Measurements from ENCODE around the gene GGA1. TPM values are rescaled to one million over a fixed set of nuclear protein-coding genes. Genes with fewer than 3 reads are reported as not detected.
"Not testable (repeated sequence)": the region's sequence is repeated elsewhere in the genome, so short reads cannot be mapped to it uniquely, and the experiment has no call there.

Gene GGA1
- total RNA-seq, 1 donor from 2014 or later, result 132 TPM

DNA sequence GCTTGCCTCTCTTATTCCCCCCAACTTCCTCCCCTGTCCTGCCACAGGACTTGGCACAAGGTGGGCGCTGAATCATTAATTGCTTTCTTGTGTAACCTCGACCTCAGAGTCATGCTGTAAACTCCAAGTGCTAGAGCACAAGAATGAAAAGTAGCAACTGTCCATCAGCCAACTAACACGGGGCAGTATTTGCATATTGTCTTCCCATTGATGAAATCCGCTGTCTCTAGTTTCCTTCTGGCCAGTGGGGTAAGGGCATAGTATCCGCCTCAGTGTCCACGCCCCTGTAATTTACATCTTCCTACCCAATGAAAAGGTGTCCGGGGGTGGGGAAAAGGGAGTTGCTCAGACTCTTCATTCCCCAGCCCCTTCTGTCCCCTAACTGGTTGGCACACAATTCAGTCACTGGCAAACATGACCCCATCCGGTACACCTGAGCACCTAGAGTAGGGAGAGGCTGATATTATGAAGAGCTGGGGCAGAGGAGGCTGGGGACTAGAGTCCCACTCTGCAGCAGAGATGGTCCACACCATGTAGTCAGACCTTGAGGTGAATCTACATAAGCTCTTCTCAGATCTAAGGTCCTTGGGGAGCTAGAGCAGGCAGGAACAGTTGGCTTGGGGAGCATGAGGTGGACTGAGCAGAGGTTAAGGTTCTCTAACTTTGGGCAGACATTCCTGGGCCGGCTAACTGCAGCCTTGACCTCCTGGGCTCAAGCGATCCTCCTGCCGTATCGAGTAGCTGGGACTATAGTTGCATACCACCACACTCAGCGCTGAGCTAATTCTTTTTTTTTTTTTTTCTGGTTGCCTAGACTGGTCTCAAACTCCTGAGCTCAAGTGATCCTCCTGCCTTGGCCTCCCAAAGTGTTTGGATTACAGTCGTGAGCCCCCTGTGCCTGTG lies 6.8 kb upstream of the GGA1 start:
- Mint-ChIP-seq H3K36me3 (ENCODE audit: insufficient read depth) (no peaks in the 10 kb centered on the region), H3K27me3 (no peaks in the 10 kb centered on the region), H3K4me1 (ENCODE audit: low read depth) (peaks cover 17% of the 10 kb centered on the region), H3K27ac (peak overlapping the region; percentile 90), H3K9me3 (ENCODE audit: low read depth) (no peaks in the 10 kb centered on the region), H3K4me3 (ENCODE audit: low read depth) (peak overlapping the region; percentile 44)
- no peak for TF ChIP-seq CTCF (IDR thresholded peaks at IDR 0.05; ENCODE audit: unreplicated experiment)
- DNase-seq (ENCODE audit: low spot score, unreplicated experiment), result no peak

DNA sequence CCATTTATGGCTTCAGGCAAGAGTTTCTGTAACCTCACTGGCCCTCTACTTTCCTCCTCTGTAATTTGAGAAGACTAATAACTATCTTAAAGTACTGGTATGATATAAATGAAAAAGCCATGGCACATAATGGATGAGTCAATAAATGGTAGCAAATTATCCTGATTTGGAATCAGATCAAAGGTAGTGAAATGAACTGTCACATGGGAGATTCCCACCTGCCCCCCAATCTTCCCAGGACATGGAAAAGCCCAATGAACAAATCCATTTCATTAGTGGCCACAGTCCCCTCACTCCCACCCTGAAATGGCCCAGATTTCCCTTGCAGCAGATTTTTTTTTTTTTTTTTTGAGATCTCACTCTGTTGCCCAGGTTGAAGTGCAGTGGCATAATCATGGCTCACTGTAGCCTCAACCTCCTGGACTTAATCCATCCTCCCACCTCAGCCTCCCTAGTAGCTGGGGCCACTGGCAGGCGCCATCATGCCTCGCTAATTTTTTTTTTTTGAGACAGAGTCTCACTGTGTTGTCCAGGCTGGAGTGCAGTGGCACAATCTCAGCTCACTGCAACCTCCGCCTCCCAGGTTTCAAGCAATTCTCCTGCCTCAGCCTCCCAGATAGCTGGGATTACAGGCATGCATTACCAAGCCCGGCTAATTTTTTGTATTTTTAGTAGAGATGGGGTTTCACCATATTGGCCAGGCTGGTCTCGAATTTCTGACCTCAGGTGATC lies 5.9 kb upstream of the GGA1 start:
- H3K9me3 Mint-ChIP-seq (ENCODE audit: low read depth); H3K27me3 Mint-ChIP-seq; DNase-seq (ENCODE audit: low spot score, unreplicated experiment); H3K27ac Mint-ChIP-seq; H3K36me3 Mint-ChIP-seq (ENCODE audit: insufficient read depth); H3K4me3 Mint-ChIP-seq (ENCODE audit: low read depth): not testable (repeated sequence)
- peaks cover 19% of the 10 kb centered on the region for H3K4me1 Mint-ChIP-seq (ENCODE audit: low read depth)

DNA sequence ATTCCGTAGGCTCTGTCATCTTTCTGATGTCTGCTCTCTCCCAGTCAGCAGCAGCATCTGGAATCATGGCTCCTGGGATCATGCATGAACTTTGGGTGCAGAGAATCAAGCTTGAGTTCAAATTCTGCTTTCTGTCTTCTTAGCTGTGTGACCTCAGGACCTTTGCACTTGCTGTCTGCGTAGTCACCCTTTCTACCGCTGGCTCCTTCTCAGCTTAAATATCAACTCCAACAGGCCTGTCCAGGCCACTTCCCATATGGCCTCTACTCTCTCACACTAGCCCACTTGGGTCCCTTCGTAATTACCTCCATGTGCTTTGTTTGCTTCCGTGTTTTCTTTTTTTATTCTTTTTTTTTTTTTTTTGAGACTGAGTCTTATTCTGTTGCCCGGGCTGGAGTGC lies 4.6 kb upstream of the GGA1 start:
- H3K36me3 Mint-ChIP-seq (ENCODE audit: insufficient read depth), result no peaks in the 10 kb centered on the region
- H3K4me1 Mint-ChIP-seq (ENCODE audit: low read depth), result peaks cover 23% of the 10 kb centered on the region
- TF ChIP-seq CTCF (IDR thresholded peaks at IDR 0.05; ENCODE audit: unreplicated experiment), result no peak
- H3K27me3 Mint-ChIP-seq, result no peaks in the 10 kb centered on the region
- no peaks in the 10 kb centered on the region for H3K9me3 Mint-ChIP-seq (ENCODE audit: low read depth)
- no peak overlapping the region for H3K27ac Mint-ChIP-seq
- DNase-seq (ENCODE audit: low spot score, unreplicated experiment), result no peak
- no peak overlapping the region for H3K4me3 Mint-ChIP-seq (ENCODE audit: low read depth)

- Mint-ChIP-seq H3K27me3 (no peaks in the 10 kb centered on the region), H3K4me1 (ENCODE audit: low read depth) (peaks cover 29% of the 10 kb centered on the region), H3K27ac (no peak overlapping the region), H3K36me3 (ENCODE audit: insufficient read depth) (no peaks in the 10 kb centered on the region), H3K4me3 (ENCODE audit: low read depth) (no peak overlapping the region), H3K9me3 (ENCODE audit: low read depth) (no peaks in the 10 kb centered on the region)
- TF ChIP-seq CTCF (IDR thresholded peaks at IDR 0.05; ENCODE audit: unreplicated experiment), result no peak
- no peak for DNase-seq (ENCODE audit: low spot score, unreplicated experiment)
These were observed 3.8 kb upstream of the GGA1 start for GRCh38 chr22:37604875-37605274.

- peak overlapping the region; percentile 98 for H3K27ac Mint-ChIP-seq
These were observed 1.4 kb upstream of the GGA1 start for GRCh38 chr22:37607010-37607934.

More at GRCh38 chr22:37607010-37607934, 1.4 kb upstream of the GGA1 start:
- DNase-seq (ENCODE audit: low spot score, unreplicated experiment), result peak; percentile 98
- H3K36me3 Mint-ChIP-seq (ENCODE audit: insufficient read depth), result no peaks in the 10 kb centered on the region
- TF ChIP-seq CTCF (IDR thresholded peaks at IDR 0.05; ENCODE audit: unreplicated experiment), result peak; percentile 100
- peak overlapping the region; percentile 92 for H3K4me3 Mint-ChIP-seq (ENCODE audit: low read depth)
- no peaks in the 10 kb centered on the region for H3K9me3 Mint-ChIP-seq (ENCODE audit: low read depth)
- peaks cover 22% of the 10 kb centered on the region for H3K4me1 Mint-ChIP-seq (ENCODE audit: low read depth)
- H3K27me3 Mint-ChIP-seq, result no peaks in the 10 kb centered on the region
